Peyer's patch (tissue), 4 donors: Measurements from ENCODE around the gene TMEM42. TPM values are rescaled to one million over a fixed set of nuclear protein-coding genes. Genes with fewer than 3 reads are reported as not detected.

Experiments
- DNase-seq, 3 donors: peaks; one replicate each; pipeline ENCODE4 v3.0.0-alpha.2; 2017 to 2019
- H3K27ac ChIP-seq, 4 donors: fragments of 200-600 bp; sonication (generic); one replicate each; pipeline ENCODE4 v1.5.1; 2016 to 2019
- H3K27me3 ChIP-seq, 2 donors: fragments of 200-600 bp; sonication (generic); one replicate each; pipeline ENCODE4 v1.5.1; 2019
- H3K36me3 ChIP-seq, 3 donors: fragments of 200-600 bp; sonication (generic); one replicate each; pipeline ENCODE4 v1.5.1; 2016 to 2019
- H3K4me1 ChIP-seq, 4 donors: fragments of 200-600 bp; sonication (generic); one replicate each; pipeline ENCODE4 v1.5.1; 2016 to 2019
- H3K4me3 ChIP-seq, 4 donors: fragments of 200-600 bp; sonication (generic); 1 replicate in 3 of 4; 2 replicates in 1 of 4; pipeline ENCODE4 v1.5.1; 2016 to 2019; ENCODE audit warnings: mild to moderate bottlenecking in 1 of 4
- H3K9me3 ChIP-seq, 4 donors: fragments of 200-600 bp; sonication (generic); one replicate each; pipeline ENCODE4 v1.5.1; 2016 to 2019; ENCODE audit warnings: mild to moderate bottlenecking in 1 of 4
- CTCF ChIP-seq, 6 experiments: fragments of 450-650 bp in 4 of 6; fragments of 200-600 bp in 2 of 6; sonication (generic) in 1 of 6; IDR thresholded peaks; one replicate each; pipeline ENCODE4 v1.5.1; 2017 to 2019; ENCODE audit warnings: antibody characterized with exemption in 6 of 6, mild to moderate bottlenecking in 3 of 6, moderate library complexity in 1 of 6
- POLR2A ChIP-seq, 2 donors: fragments of 450-650 bp; IDR thresholded peaks; one replicate each; pipeline ENCODE4 v1.5.1; 2017; ENCODE audit warnings: antibody characterized with exemption in 2 of 2, mild to moderate bottlenecking in 2 of 2, moderate library complexity in 2 of 2
- total RNA-seq, 4 donors: library from RNA; depleted of rRNA; stranded (reverse); fragments of >200 nt; gene quantifications; one replicate each; pipeline ENCODE4 v1.1.0, GENCODE V29; 2016

Gene TMEM42
- total RNA-seq, 4 donors from 2014 or later, result 8.9 to 12.6 (median 10.6) TPM

DNA sequence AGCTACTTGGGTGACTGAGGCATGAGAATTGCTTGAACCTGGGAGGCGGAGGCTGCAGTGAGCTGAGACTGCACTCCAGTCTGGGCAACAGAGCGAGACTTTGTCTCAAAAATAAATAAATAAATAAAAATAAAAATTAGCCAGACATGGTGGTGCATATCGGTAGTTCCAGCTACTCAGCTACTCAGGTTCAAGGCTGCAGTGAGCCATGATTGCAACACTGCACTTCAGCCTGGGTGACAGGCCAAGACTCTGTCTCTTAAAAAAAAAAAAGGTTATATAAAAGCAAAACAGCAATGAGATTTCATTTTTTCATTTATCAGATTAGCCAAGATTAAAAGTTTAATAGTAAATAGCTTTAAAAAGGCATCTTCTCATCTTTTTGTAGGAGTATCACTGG lies 15.6 kb downstream of the TMEM42 start:
- DNase-seq, result no peak
- Histone ChIP-seq H3K36me3 (no peaks in the 10 kb centered on the region), H3K27me3 (no peaks in the 10 kb centered on the region), H3K27ac (no peak overlapping the region), H3K4me3 (no peak overlapping the region), H3K9me3 (no peaks in the 10 kb centered on the region), H3K4me1 (no peaks in the 10 kb centered on the region)
- TF ChIP-seq POLR2A (IDR thresholded peaks at IDR 0.05) (no peak), CTCF (IDR thresholded peaks at IDR 0.05) (no peak)

DNA sequence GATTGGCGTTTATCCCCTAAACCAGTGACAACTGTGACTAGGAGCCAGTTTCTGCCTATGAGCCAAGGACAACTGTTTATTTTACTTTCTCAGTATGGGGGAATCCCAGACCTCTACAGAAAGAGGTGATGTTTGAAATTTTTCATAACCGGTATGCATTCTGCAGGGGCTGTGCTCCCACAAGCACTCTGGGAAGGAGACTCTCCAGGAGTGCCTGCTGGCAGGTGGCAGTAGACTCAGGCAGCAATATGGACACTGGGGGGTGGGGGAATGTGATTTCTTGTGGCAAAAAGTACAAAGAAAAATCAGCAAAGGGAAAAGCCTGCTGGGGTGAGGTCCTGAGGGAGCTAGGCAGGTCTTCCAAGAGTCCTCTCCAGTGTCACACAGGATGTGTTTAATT lies 18.6 kb downstream of the TMEM42 start:
- Histone ChIP-seq H3K36me3 (no peaks in the 10 kb centered on the region), H3K4me1 (no peaks in the 10 kb centered on the region), H3K4me3 (no peak overlapping the region), H3K27me3 (no peaks in the 10 kb centered on the region), H3K9me3 (no peaks in the 10 kb centered on the region), H3K27ac (no peak overlapping the region)
- no peak for DNase-seq
- TF ChIP-seq POLR2A (IDR thresholded peaks at IDR 0.05) (no peak), CTCF (IDR thresholded peaks at IDR 0.05) (no peak)

DNA sequence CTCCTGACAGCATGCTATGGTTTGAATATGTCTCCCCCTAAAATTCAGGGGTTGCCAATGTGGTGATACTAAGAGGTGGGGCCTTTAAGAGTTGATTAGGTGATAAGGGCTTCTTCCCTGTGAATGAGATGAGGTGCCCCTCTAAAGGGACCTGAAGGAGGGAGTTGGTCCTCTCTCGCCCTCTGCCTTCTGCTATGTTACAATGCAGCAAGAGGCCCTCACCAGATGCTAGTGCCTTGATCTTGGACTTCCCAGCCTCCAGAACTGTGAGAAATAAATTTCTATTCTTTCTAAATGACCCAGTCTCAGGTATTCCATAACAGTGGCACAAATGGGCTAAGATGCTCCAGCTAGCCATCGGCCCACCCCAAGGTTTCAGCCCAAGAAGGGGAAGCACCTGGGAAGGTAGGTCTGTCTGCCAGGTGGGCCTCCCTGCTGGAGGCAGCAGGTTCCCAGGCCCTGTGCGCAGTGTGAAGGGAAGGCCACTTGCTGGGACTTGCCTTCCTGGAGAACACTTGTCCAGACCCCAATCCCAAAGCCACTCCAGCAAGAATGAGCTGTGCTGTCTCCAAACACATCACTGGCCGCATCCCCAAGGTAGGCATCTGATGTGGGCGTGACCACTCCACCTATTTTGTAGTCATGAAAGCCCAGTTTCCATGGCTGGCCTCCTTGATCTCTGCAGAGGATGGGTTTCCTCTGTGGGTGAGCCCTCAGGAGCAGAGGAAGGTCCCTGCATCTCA lies 21.7 kb downstream of the TMEM42 start:
- Histone ChIP-seq H3K9me3 (no peaks in the 10 kb centered on the region), H3K4me3 (no peak overlapping the region), H3K4me1 (no peaks in the 10 kb centered on the region), H3K36me3 (no peaks in the 10 kb centered on the region), H3K27ac (no peak overlapping the region), H3K27me3 (no peaks in the 10 kb centered on the region)
- no peak for DNase-seq
- TF ChIP-seq CTCF (IDR thresholded peaks at IDR 0.05) (no peak), POLR2A (IDR thresholded peaks at IDR 0.05) (no peak)

DNA sequence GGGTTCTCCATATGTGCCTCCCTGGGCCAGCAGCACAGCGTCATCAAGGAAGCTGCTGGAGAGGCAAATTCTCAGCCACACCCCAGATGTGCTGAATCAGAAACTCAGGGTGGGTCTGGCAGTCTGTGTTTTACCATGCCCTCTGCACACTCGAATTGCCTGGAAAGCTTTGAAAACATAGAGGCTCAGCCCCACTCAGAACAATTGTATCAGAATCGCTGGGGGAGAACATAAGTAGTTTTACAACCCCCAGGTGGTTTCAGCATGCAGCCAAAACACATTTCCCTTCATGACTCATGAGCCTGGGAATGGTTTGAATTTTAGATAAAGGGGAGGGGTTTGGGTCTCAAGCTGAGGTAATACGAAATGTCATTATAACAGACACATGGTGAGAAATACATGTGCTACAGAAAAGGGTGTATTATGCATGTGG lies 22.3 kb downstream of the TMEM42 start:
- no peak for TF ChIP-seq POLR2A (IDR thresholded peaks at IDR 0.05)
- no peak for DNase-seq

DNA sequence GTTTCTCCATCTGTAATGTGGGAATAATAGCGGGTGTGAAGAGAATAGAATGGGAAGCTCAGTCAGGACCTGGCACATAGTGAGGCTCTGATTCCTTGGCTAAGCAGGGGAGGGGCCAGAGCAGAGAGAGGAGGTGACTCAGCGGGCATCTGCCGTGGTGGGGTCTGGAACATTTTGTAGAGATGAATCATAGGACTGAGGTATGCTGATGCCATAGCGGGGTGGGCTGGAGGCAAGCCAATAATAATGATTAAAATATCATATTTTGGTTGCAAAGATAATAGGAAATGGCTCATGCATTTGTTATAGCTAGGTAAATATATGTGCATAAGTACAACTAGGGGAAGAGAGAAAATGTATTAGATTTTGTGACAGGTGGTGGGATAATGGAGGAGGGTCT lies 23.9 kb downstream of the TMEM42 start:
- Histone ChIP-seq H3K4me3 (no peak overlapping the region), H3K27me3 (no peaks in the 10 kb centered on the region), H3K27ac (no peak overlapping the region), H3K4me1 (no peaks in the 10 kb centered on the region), H3K36me3 (no peaks in the 10 kb centered on the region), H3K9me3 (no peaks in the 10 kb centered on the region)
- TF ChIP-seq POLR2A (IDR thresholded peaks at IDR 0.05) (no peak), CTCF (IDR thresholded peaks at IDR 0.05) (no peak)
- DNase-seq, result no peak

More for the DNA sequence above, 22.3 kb downstream of the TMEM42 start:
- H3K27me3 ChIP-seq, result no peaks in the 10 kb centered on the region
- no peak overlapping the region for H3K4me3 ChIP-seq
- H3K9me3 ChIP-seq, result no peaks in the 10 kb centered on the region
- H3K36me3 ChIP-seq, result no peaks in the 10 kb centered on the region
- H3K4me1 ChIP-seq, result no peaks in the 10 kb centered on the region
- no peak overlapping the region for H3K27ac ChIP-seq

DNA sequence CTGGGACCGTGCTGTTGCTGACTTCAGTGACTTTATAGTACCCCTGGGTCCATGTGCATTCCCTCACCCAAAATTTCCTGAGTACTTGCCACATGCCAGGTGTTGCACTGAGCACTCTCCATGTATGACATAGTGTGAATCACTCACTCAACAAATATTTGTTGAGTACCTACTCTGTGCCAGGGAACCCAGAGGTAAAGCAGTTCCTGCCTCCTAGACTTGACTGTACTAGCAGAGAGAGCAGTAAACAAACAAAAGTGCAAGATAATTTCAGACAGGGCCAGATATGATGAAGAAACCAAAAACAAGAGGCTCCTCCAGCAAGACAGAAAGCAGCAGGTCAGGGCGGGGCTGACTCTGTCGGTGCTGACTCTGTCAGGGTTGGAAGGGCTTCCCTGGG lies 24.8 kb downstream of the TMEM42 start:
- no peaks in the 10 kb centered on the region for H3K27me3 ChIP-seq
- no peaks in the 10 kb centered on the region for H3K9me3 ChIP-seq
- TF ChIP-seq POLR2A (IDR thresholded peaks at IDR 0.05) (no peak), CTCF (IDR thresholded peaks at IDR 0.05) (no peak)
- no peak overlapping the region for H3K4me3 ChIP-seq
- no peaks in the 10 kb centered on the region for H3K36me3 ChIP-seq
- H3K4me1 ChIP-seq, result no peaks in the 10 kb centered on the region
- DNase-seq, result no peak
- no peak overlapping the region for H3K27ac ChIP-seq
